ENCODE results near the gene TNN.

DNA sequence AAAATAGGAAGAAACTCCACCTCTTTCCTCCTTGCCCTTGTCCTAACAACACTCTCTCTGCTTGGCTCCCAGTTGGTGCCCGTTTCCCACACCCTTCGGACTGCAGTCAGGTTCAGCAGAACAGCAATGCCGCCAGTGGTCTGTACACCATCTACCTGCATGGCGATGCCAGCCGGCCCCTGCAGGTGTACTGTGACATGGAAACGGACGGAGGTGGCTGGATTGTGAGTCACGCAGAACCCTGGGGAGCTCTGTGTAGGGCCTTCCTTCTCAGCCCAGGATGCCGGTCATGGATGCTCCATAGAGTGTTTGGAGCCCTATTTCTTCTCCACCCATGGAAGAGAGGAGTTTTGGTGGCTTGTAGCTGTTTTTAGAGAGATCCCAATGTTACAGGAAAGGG, 60.9 kb downstream of the TNN start:
- TF ChIP-seq EP300 (IDR thresholded peaks at IDR 0.05; ENCODE audit: borderline replicate concordance), result no peak
- no peak for TF ChIP-seq TCF12 (IDR thresholded peaks at IDR 0.05; ENCODE audit: low read depth)

All from Ishikawa (cell line).